Fibroblast of lung (primary cell): ENCODE results near the gene MAP3K7CL.

Experiments
- EZH2 ChIP-seq: IDR thresholded peaks from 2 replicates; pipeline ENCODE4 v1.5.1; 2012; ENCODE audit warnings: low read length, control low read depth, mild to moderate bottlenecking; ENCODE audit errors: missing control alignments
- TF ChIP-seq, protein P1 (sequence below), 2 donors: IDR thresholded peaks in 1 of 2; conservative IDR thresholded peaks in 1 of 2; 1 replicate in 1 of 2; 2 replicates in 1 of 2; pipeline ENCODE4 v1.5.1; 2011 to 2012; ENCODE audit warnings: low read length in 2 of 2, control low read depth in 1 of 2, inconsistent platforms in 1 of 2, low read depth in 1 of 2, mild to moderate bottlenecking in 1 of 2

DNA sequence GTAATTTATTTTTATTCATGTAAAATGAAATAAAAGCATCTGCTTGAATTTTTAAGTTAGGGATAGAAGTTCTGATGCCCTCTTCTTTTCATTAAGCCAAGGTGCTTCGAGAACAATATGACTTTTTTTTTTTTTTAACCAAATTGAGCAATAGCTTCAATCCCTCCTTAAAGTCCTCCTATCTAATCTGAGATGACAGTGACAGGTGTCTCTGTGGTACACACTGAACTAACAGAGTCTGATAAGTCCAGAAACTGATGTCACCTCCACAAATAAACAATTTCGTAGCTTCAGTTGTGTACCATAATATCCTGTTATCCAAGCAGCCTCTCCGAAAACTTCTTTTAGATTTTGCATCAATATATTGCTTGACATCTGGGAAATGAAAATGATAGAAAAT is 23.8 kb downstream of the MAP3K7CL start:
- no peak for TF ChIP-seq EZH2
- TF ChIP-seq, protein P1, sequence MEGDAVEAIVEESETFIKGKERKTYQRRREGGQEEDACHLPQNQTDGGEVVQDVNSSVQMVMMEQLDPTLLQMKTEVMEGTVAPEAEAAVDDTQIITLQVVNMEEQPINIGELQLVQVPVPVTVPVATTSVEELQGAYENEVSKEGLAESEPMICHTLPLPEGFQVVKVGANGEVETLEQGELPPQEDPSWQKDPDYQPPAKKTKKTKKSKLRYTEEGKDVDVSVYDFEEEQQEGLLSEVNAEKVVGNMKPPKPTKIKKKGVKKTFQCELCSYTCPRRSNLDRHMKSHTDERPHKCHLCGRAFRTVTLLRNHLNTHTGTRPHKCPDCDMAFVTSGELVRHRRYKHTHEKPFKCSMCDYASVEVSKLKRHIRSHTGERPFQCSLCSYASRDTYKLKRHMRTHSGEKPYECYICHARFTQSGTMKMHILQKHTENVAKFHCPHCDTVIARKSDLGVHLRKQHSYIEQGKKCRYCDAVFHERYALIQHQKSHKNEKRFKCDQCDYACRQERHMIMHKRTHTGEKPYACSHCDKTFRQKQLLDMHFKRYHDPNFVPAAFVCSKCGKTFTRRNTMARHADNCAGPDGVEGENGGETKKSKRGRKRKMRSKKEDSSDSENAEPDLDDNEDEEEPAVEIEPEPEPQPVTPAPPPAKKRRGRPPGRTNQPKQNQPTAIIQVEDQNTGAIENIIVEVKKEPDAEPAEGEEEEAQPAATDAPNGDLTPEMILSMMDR (conservative IDR thresholded peaks at IDR 0.05 in 1 of 2, IDR thresholded peaks at IDR 0.05 in 1 of 2; ENCODE audit: low read depth in 1 of 2, low read length in 2 of 2): no peak
